T-helper 17 cell (primary cell): ENCODE results near the gene RUNX3. TPM values are rescaled to one million over a fixed set of nuclear protein-coding genes. Genes with fewer than 3 reads are reported as not detected.

Experiments
- total RNA-seq, 4 donors: library from RNA in 2 of 4; stranded (reverse) in 2 of 4; gene quantifications; one replicate each; pipeline ENCODE4 v1.2.3 and lab custom pipeline; 2022 to 2026

RUNX3 gene
- total RNA-seq, 2 donors from 2014 or later: 186 to 243 TPM

Other genes with a start within 250 kb of the RUNX3 start
- gene CLIC4, start 184.8 kb downstream of the RUNX3 start, total RNA-seq: 1 to 10 TPM; 3.9 to 9.9 TPM